HG03025 (cell line): ENCODE measurements around the gene RFLNA.

Experiments
- ATAC-seq: cut with Tn5 transposase; IDR thresholded peaks from one replicate; pipeline ENCODE4 v1.9.1; 2021; ENCODE audit warnings: mild to moderate bottlenecking, moderate library complexity; ENCODE audit not compliant: unreplicated experiment, low FRiP score

Gene RFLNA

GRCh38 chr12:124294780-124295341 lies at the start of gene RFLNA:
Gene RFLNA, plus strand, starts transcription at chr12:124295093. Its CDS starts 337 bp downstream, at chr12:124295430.
- ATAC-seq: no peak

- no peak for ATAC-seq
These were observed 47.6 kb upstream of the RFLNA start for GRCh38 chr12:124247331-124247730.

GRCh38 chr12:124248941-124249825 lies 45.7 kb upstream of the RFLNA start:
- ATAC-seq: no peak

- ATAC-seq: no peak
These were observed 43.7 kb upstream of the RFLNA start for GRCh38 chr12:124251186-124251585.

GRCh38 chr12:124252964-124253363 lies 41.9 kb upstream of the RFLNA start:
- no peak for ATAC-seq

GRCh38 chr12:124254126-124254525 lies 40.8 kb upstream of the RFLNA start:
- no peak for ATAC-seq

- no peak for ATAC-seq
These were observed 35.5 kb upstream of the RFLNA start for GRCh38 chr12:124259154-124260066.

- no peak for ATAC-seq
These were observed 33.0 kb upstream of the RFLNA start for GRCh38 chr12:124261885-124262284.

- ATAC-seq: no peak
These were observed 30.7 kb upstream of the RFLNA start for GRCh38 chr12:124264089-124264795.

- ATAC-seq: no peak
These were observed 30.0 kb upstream of the RFLNA start for GRCh38 chr12:124264879-124265278.

- no peak for ATAC-seq
These were observed 27.6 kb upstream of the RFLNA start for GRCh38 chr12:124267205-124267778.

GRCh38 chr12:124270671-124271070 lies 24.2 kb upstream of the RFLNA start:
- ATAC-seq: no peak

- ATAC-seq: no peak
These were observed 21.3 kb upstream of the RFLNA start for GRCh38 chr12:124273630-124274029.

- no peak for ATAC-seq
These were observed 18.6 kb upstream of the RFLNA start for GRCh38 chr12:124276337-124276736.

GRCh38 chr12:124277394-124278241 lies 17.3 kb upstream of the RFLNA start:
- no peak for ATAC-seq

GRCh38 chr12:124278389-124279101 lies 16.3 kb upstream of the RFLNA start:
- ATAC-seq: no peak

- ATAC-seq: no peak
These were observed 15.6 kb upstream of the RFLNA start for GRCh38 chr12:124279315-124279714.

- ATAC-seq: no peak
These were observed 15.0 kb upstream of the RFLNA start for GRCh38 chr12:124279846-124280360.
